A673 (cell line): Measurements from ENCODE around the gene DNAJB6.

Experiments
- CTCF ChIP-seq: fragments of 300-800, 200-600 bp; sonication (generic); conservative IDR thresholded peaks from 2 replicates; pipeline ENCODE4 v1.5.1; 2017; ENCODE audit warnings: low read depth, mild to moderate bottlenecking, antibody characterized with exemption, low read length, moderate library complexity, mixed read lengths
- EZH2 ChIP-seq: fragments of 200-600 bp; sonication (generic); IDR thresholded peaks from 2 replicates; pipeline ENCODE4 v1.6.1; 2017; ENCODE audit warnings: borderline replicate concordance, low read depth, mild to moderate bottlenecking, mixed read lengths, antibody characterized with exemption, low read length; ENCODE audit not compliant: poor library complexity, severe bottlenecking

GRCh38 chr7:157408258-157409101 lies 71.7 kb downstream of the DNAJB6 start:
- TF ChIP-seq CTCF (no peak), EZH2 (no peak)
